Ammon's horn (tissue), 1 donor: Measurements from ENCODE around the gene ZNF831.

Experiments
- DNase-seq: peaks from one replicate; pipeline ENCODE4 v3.0.0-alpha.2; 2016; ENCODE audit warnings: low spot score

ZNF831 gene

DNA sequence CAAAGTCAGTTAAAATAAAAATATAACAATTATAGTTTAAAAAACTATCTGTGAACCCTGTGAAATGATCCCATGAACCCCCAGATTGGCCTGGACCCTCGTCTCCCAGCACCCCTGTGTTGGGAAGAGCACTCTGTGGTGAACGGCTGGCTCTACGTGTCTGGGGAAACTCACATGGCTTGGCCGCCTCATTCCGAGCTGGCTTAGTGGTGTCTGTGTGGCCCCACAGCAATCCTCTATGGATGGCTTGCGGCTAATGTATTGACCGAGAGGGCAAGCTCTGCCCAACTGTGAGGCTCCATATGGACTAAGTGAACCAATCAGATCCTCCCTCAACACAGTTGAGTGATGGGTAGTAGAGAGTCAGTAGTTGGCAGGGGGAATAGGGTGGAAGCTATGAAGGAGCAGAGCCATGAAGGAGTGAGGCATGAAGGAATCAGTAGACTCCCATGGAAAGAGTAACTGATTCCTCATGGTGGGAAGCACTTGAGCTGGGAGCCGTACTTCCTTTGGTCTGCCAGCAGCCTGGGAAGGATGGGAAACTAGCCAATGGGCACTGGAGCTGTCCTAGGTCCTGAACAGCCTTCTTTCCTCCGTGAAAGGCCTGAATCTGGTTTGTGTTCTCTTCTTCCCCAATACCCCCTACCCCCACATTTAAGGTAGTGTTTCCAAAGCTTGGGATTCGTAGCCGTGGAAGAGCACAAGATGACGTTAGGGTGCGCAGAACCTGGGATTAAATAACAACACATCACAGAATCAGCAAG is 21.6 kb upstream of the ZNF831 start:
- no peak for DNase-seq

DNA sequence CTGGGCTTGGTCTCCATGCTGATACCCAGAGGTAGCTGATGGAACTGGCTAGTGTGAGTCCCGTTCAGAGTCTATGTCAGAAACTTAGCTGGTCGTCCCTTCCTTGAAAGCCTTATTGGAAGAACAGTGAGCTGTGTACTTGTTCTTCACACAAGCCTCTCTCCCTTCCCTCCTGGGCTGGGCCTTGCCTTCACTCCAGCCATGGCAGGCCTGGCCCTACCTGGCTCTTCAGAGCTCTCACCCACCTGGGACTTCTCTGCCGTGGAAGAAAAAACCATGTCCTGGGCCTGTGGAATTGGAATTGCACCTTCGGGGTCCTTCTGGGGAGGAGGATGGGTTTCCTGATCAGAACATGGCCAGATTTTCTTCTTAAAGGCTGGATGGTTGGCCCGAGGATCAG is 20.3 kb upstream of the ZNF831 start:
- DNase-seq = no peak

DNA sequence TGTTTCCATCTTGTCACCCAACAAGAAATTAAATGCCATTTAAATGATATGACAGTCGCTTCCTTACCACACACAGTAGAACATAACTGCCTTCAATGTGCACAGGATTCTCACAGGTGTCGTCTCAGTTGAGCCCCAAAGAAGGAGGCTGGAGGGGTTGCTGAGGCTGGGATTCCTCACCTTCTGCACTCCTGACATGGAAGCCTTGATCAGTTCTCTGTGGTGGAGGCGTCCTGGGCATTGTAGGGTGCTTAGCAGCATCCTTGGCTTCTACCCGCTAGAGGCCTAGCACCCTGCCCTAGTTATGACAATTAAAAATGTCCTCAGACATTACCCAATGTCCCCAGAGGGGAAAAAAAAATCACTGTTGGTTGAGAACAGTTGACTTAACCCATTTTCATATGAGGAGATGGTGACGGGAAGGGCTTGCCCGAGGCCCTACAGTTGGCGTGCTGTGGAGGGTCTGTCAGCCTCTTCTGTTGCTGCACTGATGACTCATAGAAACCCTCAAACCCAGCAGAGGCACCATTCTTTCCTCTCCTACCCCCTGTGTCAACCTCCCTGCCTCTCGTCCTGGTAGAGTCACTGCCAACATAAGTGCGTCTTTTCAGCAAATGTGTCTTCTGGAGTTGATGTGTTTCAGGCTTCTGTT is 19.3 kb upstream of the ZNF831 start:
- DNase-seq = no peak

DNA sequence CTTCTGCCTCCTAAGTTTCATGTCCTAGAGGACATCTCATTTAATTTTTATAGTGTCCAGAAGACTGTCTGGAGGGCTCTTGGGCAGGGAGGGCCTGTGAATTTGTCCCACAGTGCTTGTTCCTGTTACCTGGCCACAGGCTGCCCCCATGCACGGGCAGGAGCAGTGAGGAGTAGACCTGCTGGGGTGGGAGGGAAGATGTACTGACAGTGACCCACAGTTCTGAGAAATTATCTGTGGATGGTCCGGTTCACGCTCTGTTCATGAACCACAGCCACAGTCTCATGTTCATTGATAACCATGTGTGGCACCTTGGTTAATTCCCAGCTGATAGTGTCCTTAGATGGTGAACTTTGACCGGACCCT is 18.8 kb upstream of the ZNF831 start:
- no peak for DNase-seq

DNA sequence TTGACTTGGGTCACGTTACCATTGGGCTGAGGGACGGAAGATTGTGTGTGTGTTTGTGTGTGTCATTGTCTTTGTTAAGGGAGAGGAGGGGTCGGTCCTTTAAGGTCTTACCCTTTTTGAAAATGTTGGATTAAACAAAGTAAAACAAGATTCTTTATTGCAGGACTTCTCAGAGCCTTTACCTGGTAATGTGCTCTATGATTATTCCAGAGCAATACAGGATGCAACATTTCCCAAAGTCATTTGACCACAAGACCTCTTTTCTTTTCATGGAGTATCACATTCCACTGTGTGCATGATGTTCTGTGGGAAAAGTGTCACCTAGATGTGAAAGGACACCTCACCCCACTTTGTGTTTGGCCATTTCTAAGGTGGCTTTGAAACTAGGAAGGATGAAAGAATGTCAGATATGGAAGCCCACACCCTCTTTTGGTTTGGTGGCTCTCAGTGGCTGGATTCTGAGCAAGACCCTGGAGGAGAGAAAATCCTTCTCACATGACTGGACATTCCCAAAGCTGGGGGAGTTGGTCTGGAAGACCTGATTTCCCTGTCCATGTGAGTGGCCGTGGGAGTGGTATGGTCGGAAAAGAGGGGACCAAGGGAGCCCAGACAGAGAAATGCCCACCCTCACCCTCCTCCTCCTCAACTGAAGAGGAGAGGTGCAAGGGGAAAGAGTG is 18.2 kb upstream of the ZNF831 start:
- no peak for DNase-seq

DNA sequence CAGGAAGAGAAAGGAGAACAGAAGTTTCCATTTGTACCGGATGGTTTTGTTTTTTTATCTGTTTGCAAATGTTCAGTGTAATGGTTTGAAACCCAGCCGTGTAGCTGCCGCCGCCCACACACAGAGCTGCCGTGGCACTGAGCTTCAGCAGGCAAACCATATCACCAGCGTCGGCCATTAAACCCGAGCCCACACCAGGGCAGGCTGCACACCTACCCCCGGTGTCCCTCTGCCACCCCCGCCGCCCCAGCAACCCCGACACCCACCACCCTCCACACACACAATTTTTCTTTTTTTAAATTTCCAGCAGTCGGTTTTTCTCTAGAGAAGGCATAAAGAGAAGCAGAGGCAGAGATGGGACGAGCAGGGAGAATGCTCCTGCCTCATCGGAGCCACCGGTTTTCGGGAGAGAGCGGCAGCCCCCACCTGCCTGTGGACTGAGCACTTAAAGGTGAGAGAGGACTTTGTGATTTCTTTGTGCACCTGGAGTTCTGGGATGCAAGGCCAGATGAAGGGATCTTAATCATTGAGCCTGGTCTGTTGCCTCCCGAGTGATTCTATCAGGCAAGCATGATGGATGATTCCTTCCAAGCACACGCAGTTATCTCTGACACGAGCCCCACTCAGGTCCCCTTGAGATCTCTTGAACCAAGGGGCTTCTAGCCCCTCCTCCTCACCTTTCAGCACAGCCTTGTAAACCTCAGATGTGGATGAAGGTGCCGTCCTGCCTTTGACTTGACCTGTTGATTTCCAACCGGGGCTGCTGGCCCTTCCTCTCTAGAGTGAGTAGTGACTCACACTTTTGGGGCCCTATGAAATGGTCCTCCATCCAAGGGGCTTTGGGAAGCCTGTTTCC is 17.5 kb upstream of the ZNF831 start:
- peak; percentile 73 for DNase-seq

DNA sequence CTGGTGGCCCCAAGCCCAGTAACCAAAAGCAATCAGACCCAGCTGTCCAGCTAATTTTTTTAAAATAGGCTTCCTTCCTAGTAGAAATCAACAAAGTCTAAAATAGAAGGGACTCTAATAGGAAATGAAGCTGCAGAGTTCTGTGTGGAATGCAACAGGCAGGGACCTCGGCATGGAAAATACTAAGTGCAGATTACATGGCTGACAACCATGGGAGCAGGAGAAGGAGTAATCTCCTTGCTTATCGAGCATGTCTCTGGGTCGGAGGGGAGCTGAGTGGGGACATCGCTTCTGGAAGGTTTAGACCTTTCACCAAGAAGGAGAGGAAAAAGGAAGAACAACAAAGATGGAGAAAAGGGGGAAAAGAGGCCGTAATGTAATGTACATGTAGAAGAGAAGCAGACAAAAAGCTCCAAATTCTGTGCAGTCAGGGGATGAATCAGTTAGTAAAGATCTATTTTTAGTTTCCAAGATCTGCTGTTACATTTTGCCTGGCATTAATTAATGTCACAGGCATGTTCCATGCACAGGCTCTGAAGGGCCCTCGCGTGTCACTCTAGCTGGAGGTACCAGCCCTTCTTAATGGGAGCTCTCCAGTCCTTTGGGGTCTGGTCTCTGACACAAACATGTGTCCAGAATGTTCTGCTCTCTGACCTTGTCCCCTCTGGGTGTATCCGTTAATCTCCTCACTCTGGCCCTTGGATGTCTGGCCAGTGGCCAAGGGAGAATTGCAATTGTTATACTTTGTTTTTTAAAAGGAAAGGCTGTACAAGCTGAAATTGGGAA is 16.6 kb upstream of the ZNF831 start:
- DNase-seq = no peak

DNA sequence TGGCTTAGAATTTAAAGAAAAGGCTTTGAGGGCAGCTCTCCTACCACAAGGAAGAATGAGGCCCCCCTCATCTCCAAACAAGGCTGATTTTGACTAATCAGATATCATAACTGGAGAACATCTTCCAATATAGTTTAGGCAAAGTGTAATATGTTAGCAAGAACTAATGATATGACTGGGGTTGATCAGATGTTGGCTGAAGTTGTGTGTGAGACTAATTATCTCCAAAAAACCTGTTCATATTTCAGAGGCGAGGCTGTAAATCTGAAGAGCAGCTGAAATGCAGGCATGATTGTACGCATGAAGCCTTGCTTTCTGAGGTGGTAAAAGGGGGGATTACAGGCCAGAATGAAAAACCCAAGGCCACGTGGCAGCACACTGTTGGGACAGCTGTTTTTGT is 16.0 kb upstream of the ZNF831 start:
- no peak for DNase-seq

DNA sequence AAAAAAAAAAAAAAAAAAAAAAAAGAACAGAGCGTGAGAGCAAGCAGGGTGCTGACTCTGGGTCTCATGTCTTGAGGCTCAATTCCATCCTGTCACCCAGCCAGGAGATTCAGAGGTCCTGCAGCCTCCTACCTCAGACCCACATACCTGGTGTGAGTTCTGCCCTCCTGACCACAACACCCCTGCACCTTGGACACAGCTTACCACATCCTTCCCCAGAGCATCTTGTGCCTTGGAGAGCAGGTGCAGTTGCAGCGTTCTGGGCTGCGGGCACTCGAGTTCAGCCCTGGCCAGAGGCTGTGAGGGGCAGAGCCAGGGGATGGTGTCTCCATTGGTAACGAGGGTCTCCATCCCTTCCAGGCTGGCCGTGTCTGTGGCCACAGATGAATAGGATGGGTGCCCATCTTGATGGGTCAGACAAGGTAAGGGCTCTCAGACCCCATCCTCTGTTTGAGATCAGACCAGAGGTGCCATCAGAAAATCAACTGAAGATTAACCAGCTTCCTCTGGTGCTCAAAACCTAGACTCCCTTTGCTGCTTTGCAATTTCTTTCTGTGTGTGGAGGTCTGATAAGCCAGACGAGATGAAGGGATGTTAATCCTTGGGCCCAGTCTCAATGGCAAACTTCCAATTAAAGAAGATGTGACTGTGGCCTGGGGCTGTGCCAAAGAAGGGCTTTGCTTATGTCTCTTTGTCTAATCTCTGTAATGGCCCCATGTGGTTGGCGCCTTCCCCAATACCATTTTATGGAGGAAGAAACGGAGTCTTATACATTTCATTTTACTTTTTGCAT is 14.7 kb upstream of the ZNF831 start:
- no peak for DNase-seq

DNA sequence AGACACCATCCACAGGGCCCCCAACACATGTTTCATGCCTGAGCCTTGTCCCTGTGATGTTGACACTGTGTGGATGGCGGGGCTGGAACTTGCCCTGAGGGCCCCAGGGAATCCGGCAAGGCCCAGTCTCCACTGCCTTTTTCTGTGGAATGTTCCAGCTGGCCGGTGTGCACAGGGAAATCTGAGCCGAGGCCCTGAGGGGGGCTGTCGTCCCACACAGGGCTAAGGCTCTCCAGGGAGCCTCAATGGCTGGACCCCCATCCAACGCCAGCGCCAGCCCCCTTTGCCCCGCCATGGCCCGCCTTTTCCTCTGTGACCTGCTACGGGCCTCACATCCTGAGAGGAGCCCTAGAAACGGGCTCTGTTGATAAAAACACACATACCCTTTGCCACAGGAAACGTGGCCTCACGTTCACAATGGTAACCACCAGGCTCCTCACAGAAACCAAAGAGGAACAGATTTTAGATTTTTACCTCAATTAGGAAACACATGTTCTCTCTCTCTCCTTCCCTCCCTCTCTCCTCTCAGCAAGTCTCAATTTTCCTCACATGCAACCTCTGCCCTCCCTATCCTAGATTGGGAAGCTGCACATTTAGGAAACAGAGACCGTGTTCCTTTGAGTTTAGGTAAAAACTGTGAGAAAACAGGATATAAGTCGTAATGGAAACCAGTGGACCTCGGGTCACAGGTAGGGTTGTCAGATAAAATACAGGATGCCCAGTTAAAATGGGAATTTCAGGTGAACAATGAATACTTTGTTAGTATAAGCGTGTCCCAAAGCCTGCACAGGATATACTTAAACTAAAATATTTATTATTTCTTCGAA is 13.7 kb upstream of the ZNF831 start:
- DNase-seq = no peak

DNA sequence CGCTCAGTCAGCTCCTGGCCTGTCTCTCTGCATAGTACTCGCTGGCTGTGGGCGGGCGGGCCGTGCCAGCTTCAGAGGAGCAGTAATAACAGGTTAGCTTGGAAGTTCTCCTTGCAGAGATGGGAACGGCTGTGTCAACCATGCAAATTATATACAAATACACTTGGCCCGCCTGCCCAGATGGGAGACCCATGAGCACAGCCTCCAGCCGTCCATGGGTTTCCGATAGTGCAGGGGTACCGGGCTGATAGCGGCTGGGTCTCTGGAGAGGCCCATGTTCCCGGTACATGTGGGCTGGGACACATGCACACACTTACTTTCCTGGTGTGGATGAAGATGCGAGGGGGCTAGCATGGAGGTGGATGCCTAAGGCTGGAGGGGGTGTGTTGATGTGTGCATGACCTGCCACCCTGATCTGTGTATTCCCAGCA is 12.8 kb upstream of the ZNF831 start:
- peak; percentile 35 for DNase-seq

DNA sequence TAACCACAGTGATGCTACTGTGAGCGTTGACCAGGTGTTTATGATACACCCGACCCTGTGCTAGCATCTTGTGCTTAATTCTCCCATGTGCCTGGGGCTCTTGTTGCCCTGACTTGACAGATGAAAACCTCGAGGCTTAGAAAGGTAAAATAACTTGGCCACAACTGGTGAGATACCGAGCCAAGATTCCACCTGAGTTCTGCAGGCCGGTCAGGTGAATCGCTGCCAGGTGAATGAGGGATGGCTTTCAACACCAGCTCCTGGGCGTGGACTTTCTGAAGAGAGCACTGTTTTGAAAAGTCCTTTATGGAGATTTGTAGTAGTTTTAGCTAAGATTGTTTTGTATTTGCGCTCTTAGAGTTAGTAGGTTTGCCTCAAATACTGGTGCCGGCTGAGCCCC is 12.2 kb upstream of the ZNF831 start:
- no peak for DNase-seq

DNA sequence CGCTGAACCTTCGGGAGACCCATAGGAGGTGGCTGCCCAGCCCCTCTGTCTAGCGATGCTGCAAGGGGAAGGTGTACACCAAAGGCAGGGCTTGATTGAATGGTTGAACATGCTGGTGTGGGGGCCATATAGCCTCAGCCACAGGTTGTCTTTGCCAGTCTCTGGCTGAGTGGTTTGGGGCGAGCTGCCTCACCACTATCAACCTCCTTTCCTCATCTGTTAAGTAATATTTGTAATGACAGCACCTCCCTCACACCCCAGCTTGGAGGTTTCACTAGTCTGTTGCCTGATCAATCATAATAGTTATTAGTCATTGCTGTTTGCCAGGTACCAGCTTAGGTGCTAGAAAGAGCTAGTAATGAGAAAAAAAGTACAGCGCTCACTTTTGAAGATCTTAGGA is 11.8 kb upstream of the ZNF831 start:
- no peak for DNase-seq

DNA sequence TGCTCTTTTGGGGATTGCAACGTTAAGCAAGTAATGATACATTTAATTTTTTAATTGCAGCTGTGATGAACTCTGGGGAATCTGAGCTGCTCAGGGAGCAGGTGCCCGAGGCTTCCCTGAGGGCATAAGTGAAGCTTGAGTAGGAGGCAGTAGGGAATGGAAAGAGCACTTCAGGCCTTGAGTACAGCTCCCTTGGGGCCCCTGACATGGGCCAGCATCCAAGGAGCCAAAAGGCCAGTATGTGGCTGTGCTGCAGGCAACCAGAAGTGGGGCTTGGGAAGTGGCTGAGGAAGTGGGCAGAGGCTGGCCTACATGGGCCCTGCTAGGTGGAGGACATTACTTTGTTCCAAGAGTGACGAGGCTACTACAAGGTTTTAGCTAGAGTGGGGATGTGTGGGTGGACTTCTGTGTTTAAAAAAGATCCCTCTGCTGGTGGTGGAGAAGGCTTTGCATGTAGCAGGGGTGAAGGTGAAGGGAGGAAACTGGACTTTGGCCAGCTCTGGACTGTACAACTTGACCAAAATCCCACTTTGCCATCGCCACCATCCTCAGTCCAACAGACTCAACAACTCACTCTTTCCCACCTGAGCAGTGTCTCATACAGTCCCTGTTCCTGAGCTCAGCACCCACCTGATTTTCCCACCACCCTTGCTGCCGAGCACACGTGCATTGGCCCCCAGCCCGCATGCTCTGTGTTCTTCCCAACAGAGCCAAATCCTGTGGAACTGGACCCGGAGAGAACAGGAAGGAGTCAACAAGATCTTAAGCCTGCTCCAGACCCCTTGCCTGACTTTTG is 10.9 kb upstream of the ZNF831 start:
- no peak for DNase-seq

DNA sequence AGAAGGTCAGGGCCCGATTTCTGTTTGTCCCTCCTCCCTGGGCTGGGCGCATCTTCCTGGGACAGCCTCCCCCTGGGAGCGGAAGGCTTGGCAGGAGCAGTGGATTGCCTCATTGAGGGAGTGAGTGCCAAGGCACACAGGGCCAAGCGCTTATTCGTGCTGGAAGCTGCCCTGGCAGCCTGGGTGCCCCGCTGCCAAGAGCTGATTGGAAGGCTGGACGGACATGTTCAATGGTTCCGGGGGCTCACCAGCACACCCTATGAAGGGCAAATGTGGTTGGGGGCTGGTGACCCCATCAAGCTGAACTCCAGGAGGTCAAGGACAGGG is 10.3 kb upstream of the ZNF831 start:
- peak; percentile 93 for DNase-seq

DNA sequence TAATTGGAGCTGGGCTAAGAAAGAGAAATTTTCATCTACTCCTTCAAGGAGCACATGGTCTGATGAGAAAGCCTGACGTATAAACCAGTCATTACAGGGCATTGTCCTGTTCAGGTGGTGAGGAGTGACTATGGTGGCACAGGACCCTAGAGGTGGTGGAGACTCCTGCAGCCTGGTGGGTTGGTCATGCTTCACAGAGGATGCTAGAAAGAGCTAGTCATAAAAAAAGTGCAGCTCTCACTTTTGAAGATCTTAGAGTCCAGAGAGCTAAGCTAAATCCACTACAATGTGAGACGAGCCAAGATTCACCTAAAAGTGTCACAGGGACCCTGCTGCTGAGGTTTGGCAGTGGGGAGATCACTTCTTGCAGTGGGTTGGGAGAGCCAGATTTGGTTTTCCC is 9.8 kb upstream of the ZNF831 start:
- no peak for DNase-seq

DNA sequence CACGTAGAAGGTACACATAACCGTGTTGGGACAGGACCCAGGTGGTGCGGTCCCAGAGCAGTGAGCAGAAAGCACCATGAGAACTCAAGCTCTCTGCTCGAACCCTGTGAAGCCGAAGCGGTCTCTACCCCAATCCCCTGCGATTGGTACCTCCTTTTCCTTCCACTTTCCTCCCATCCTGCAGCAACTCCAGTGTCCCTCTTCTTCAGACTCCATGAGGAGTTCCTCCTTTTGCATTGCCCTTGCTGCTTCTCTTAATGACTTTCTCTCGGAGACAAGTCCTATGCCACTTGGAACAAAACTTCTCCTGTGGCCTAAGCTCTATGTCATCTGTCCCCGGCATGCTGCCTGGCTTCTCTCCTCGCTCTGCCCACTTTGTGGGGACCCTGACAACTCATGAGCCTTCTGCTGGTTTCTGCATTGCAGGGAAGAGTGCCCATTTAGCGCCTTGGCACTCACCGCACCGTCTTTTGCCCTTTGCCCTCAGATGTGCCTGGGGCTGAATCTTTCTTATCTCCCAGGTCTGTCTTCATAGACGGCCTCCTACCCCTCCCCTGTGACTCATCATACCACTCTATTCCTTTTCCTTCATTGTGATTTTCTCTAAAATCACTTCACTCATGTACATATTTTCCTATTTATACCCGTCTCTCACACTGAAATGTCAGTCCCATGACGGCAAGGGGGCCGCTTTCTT is 9.2 kb upstream of the ZNF831 start:
- no peak for DNase-seq

DNA sequence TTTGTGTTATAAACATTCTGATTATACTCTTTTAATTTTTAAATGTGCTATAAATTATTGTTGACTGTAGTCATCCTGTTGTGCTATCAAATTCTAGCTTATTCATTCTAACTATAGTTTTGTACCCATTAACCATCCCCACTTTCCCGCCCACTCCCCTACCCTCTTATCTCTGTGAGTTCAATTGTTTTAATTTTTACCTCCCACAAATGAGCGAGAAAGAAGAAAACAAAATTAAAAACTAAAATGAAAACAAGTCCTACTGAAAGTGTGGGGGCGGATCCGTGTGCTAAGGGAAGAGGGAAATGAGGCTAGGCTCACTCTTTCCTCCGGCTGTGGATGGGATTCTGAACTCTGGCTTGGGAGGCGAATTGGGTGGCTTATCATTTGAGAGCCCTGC is 6.6 kb upstream of the ZNF831 start:
- DNase-seq = no peak

DNA sequence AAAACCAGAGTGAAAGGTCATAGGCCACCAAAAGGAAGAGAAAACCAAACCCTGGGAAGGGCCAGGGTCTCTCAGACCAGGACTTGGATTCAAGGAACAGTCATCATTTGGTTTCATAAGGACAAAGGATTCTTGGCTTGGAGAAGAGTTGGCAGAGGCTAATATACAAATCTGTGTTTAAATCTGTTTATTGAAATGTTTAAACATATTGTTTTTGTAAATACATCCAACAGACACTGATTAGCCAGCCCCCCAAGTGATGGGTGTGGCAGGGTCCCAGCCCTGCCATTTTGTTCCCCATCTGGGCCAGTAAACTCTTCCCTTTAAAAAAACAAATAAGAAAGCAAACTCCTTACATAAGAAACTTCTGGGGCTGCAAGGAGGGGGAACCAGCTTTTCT is 6.1 kb upstream of the ZNF831 start:
- DNase-seq = no peak
